ENCODE measurements around the gene ATRNL1. TPM values are rescaled to one million over a fixed set of nuclear protein-coding genes. Genes with fewer than 3 reads are reported as not detected.

The ATRNL1 gene
- 1.4 and 1.7 TPM in 2 replicates for total RNA-seq

GRCh38 chr10:115093286-115093775, at the start of gene ATRNL1:
TSS of gene ATRNL1 (plus strand) at chr10:115093365. CDS start at chr10:115093751, 386 bp downstream.

Other genes with a start within 250 kb of the ATRNL1 start
- 19.8 and 24.7 TPM in 2 replicates for gene TRUB1, start 155.2 kb upstream of the ATRNL1 start, total RNA-seq

All from dermis lymphatic vessel endothelial cell (primary cell).